CD14-positive monocyte (primary cell): ENCODE measurements around the gene THG1L. TPM values are rescaled to one million over a fixed set of nuclear protein-coding genes. Genes with fewer than 3 reads are reported as not detected.
"Not testable (repeated sequence)": the region's sequence is repeated elsewhere in the genome, so short reads cannot be mapped to it uniquely, and the experiment has no call there.

Experiments used
- DNase-seq, 3 donors: peaks; one replicate each; pipeline ENCODE4 v3.0.0-alpha.2; 2011 to 2022
- H2AFZ ChIP-seq: 2 replicates; pipeline ENCODE4 v1.6.0; 2012; ENCODE audit warnings: mild to moderate bottlenecking, low read depth, low read length, inconsistent platforms; ENCODE audit not compliant: insufficient read depth, poor library complexity, severe bottlenecking
- H3K27ac ChIP-seq, 2 donors: 1 replicate in 1 of 2; 2 replicates in 1 of 2; pipeline ENCODE4 v1.5.1; 2012 to 2013; ENCODE audit warnings: low read length in 2 of 2, control low read depth in 1 of 2, inconsistent platforms in 1 of 2, low read depth in 1 of 2, mild to moderate bottlenecking in 1 of 2
- H3K27me3 ChIP-seq, 2 donors: one replicate each; pipeline versions ENCODE4 v1.6.0 to v1.6.1; 2011 to 2013; ENCODE audit warnings: low read length in 2 of 2; ENCODE audit not compliant: control insufficient read depth in 2 of 2, insufficient read depth in 2 of 2
- H3K36me3 ChIP-seq, 2 donors: replicated peaks in 1 of 2; 1 replicate in 1 of 2; 2 replicates in 1 of 2; pipeline versions ENCODE4 v1.5.1 to v1.6.1; 2012 to 2013; ENCODE audit warnings: low read length in 2 of 2, control low read depth in 1 of 2, inconsistent platforms in 1 of 2, mild to moderate bottlenecking in 1 of 2; ENCODE audit not compliant: insufficient read depth in 2 of 2, control insufficient read depth in 1 of 2
- H3K4me1 ChIP-seq, 2 donors: 1 replicate in 1 of 2; 2 replicates in 1 of 2; pipeline versions ENCODE4 v1.5.1 to v1.6.1; 2012 to 2013; ENCODE audit warnings: low read length in 2 of 2, control low read depth in 1 of 2, inconsistent platforms in 1 of 2, mild to moderate bottlenecking in 1 of 2, moderate library complexity in 1 of 2; ENCODE audit not compliant: insufficient read depth in 2 of 2, control insufficient read depth in 1 of 2
- H3K4me2 ChIP-seq: replicated peaks from 2 replicates; pipeline ENCODE3; 2012; ENCODE audit warnings: low read length, moderate library complexity, mild to moderate bottlenecking; ENCODE audit not compliant: poor library complexity, severe bottlenecking; ENCODE audit errors: extremely low read depth
- H3K4me3 ChIP-seq, 3 experiments: fragments of 200-600 bp in 1 of 3; sonication (generic) in 1 of 3; replicated peaks in 1 of 3; 1 replicate in 2 of 3; 2 replicates in 1 of 3; pipeline ENCODE4 v1.5.1; 2011 to 2013; ENCODE audit warnings: low read length in 3 of 3, mild to moderate bottlenecking in 3 of 3, control low read depth in 2 of 3, low read depth in 2 of 3, inconsistent platforms in 1 of 3, moderate library complexity in 1 of 3
- H3K79me2 ChIP-seq: 2 replicates; pipeline ENCODE4 v1.6.0; 2012; ENCODE audit warnings: mild to moderate bottlenecking, control low read depth, inconsistent platforms, low read length, moderate library complexity; ENCODE audit not compliant: insufficient read depth
- H3K9ac ChIP-seq: 2 replicates; pipeline ENCODE4 v1.6.0; 2017; ENCODE audit warnings: low read length, mild to moderate bottlenecking; ENCODE audit not compliant: insufficient read depth, poor library complexity, severe bottlenecking
- H3K9me3 ChIP-seq, 2 donors: replicated peaks in 1 of 2; 1 replicate in 1 of 2; 2 replicates in 1 of 2; pipeline versions ENCODE4 v1.5.1 to v1.6.1; 2012 to 2013; ENCODE audit warnings: low read length in 2 of 2, control low read depth in 1 of 2; ENCODE audit not compliant: control insufficient read depth in 1 of 2, insufficient read depth in 1 of 2
- H4K20me1 ChIP-seq: 2 replicates; pipeline ENCODE4 v1.6.0; 2012; ENCODE audit warnings: mild to moderate bottlenecking, low read length, control low read depth, moderate library complexity; ENCODE audit not compliant: insufficient read depth
- H3K27ac Mint-ChIP-seq, 7 donors: one replicate each; pipeline ENCODE4 v1.8.0; 2020; ENCODE audit warnings: mild to moderate bottlenecking in 7 of 7, mixed read lengths in 7 of 7, moderate library complexity in 6 of 7, inconsistent platforms in 2 of 7
- H3K27me3 Mint-ChIP-seq, 3 donors: one replicate each; pipeline ENCODE4 v1.8.0; 2021 to 2022; ENCODE audit warnings: low read depth in 3 of 3, mild to moderate bottlenecking in 3 of 3, mixed read lengths in 3 of 3, moderate library complexity in 3 of 3, inconsistent platforms in 1 of 3
- H3K36me3 Mint-ChIP-seq, 2 donors: one replicate each; pipeline ENCODE4 v1.8.0; 2020; ENCODE audit warnings: mixed read lengths in 2 of 2, inconsistent platforms in 1 of 2, mild to moderate bottlenecking in 1 of 2
- H3K4me1 Mint-ChIP-seq: one replicate; pipeline ENCODE4 v1.8.0; 2020; ENCODE audit warnings: mild to moderate bottlenecking, mixed read lengths
- H3K4me3 Mint-ChIP-seq, 2 donors: one replicate each; pipeline ENCODE4 v1.8.0; 2020; ENCODE audit warnings: mild to moderate bottlenecking in 2 of 2, mixed read lengths in 2 of 2, moderate library complexity in 1 of 2
- H3K9me3 Mint-ChIP-seq, 7 donors: one replicate each; pipeline ENCODE4 v1.8.0; 2020 to 2022; ENCODE audit warnings: mixed read lengths in 7 of 7, mild to moderate bottlenecking in 6 of 7, moderate library complexity in 6 of 7, inconsistent platforms in 2 of 7
- CTCF ChIP-seq: fragments of 200-600 bp; IDR thresholded peaks from one replicate; pipeline ENCODE4 v1.8.0; 2022; ENCODE audit warnings: antibody characterized with exemption, mild to moderate bottlenecking
- WGBS: methylation state at CpG from one replicate; pipeline ENCODE4 v1.1.5; 2013; ENCODE audit warnings: missing lambda C conversion rate; ENCODE audit not compliant: insufficient coverage; 5-methylcytosine and 5-hydroxymethylcytosine counted together
- intact Hi-C, 2 donors: fragments of 100-400 bp; cut with micrococcal nuclease; formaldehyde crosslinking; loops; one replicate each; pipeline versions ENCODE4 v1.15.0 to v1.15.1; 2023
- polyA plus RNA-seq, 3 donors: library from polyadenylated mRNA; depleted of rRNA in 1 of 3; unstranded in 2 of 3; stranded (reverse) in 1 of 3; fragments of 300-500 nt in 2 of 3; fragments of >200 nt in 1 of 3; fragmentation: Illumina TruSeq in 2 of 3; gene quantifications; 1 replicate in 2 of 3; 2 replicates in 1 of 3; pipeline ENCODE4 v1.2.3, GENCODE V29; 2012 to 2021

THG1L gene
- polyA plus RNA-seq, 3 donors, result 7.6 to 12.2 (median 7.6) TPM

DNA sequence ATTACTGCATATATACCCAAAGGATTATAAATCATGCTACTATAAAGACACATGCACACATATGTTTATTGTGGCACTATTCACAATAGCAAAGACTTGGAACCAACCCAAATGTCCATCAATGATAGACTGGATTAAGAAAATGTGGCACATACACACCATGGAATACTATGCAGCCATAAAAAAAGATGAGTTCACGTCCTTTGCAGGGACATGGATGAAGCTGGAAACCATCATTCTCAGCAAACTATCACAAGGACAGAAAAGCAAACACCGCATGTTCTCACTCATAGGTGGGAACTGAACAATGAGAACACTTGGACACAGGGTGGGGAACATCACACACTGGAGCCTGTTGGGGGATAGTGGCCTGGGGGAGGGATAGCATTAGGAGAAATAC is 4.6 kb upstream of the THG1L start:
- H3K4me3 ChIP-seq, H3K4me3 Mint-ChIP-seq, H2AFZ ChIP-seq, intact Hi-C loops, H3K79me2 ChIP-seq, DNase-seq, H4K20me1 ChIP-seq, H3K27me3 ChIP-seq, H3K27me3 Mint-ChIP-seq, H3K27ac Mint-ChIP-seq, H3K4me1 ChIP-seq, H3K9me3 ChIP-seq, H3K4me1 Mint-ChIP-seq, H3K9ac ChIP-seq, H3K36me3 ChIP-seq, H3K9me3 Mint-ChIP-seq, H3K4me2 ChIP-seq, H3K36me3 Mint-ChIP-seq, H3K27ac ChIP-seq: not testable (repeated sequence)
- WGBS, result no CpG with 5 or more reads among the region's 2 CpGs

- H3K4me2 ChIP-seq, intact Hi-C loops, H3K36me3 Mint-ChIP-seq, H3K27ac Mint-ChIP-seq, H3K36me3 ChIP-seq, H3K9ac ChIP-seq, H2AFZ ChIP-seq, H3K27me3 ChIP-seq, DNase-seq, H4K20me1 ChIP-seq, H3K4me1 ChIP-seq, H3K9me3 ChIP-seq, H3K79me2 ChIP-seq, H3K4me3 ChIP-seq, H3K4me3 Mint-ChIP-seq, H3K27me3 Mint-ChIP-seq, H3K9me3 Mint-ChIP-seq, H3K27ac ChIP-seq: not testable (repeated sequence)
- WGBS, result no CpG with 5 or more reads among the region's 1 CpG
- H3K4me1 Mint-ChIP-seq, result peaks cover 13% of the 10 kb centered on the region
Measured at GRCh38 chr5:157727858-157728257, 3.4 kb upstream of the THG1L start.

GRCh38 chr5:157729858-157730257 is 1.4 kb upstream of the THG1L start:
- no peaks in the 10 kb centered on the region for H3K27me3 ChIP-seq
- H3K9ac ChIP-seq, result no peak overlapping the region
- TF ChIP-seq CTCF, result no peak
- DNase-seq, result peak in 1 of 3 donors; percentile 47
- H3K4me2 ChIP-seq, result no peak overlapping the region
- intact Hi-C loops, result loop anchor here in 1 of 2 donors (5.0 kb wide), 2 partner anchors 58 to 238 kb away; partner anchors contain the start of gene C5orf52
- no peaks in the 10 kb centered on the region for H4K20me1 ChIP-seq
- H3K4me1 ChIP-seq, result peaks cover 6 to 10% of the 10 kb centered on the region in 2 donors
- Mint-ChIP-seq H3K36me3 (peaks cover 20 to 22% of the 10 kb centered on the region in 2 donors), H3K27ac (no peak overlapping the region), H3K27me3 (peaks cover 0 to 2% (median 0%) of the 10 kb centered on the region in 3 donors), H3K4me3 (no peak overlapping the region), H3K4me1 (peaks cover 11% of the 10 kb centered on the region), H3K9me3 (no peaks in the 10 kb centered on the region)
- H3K27ac ChIP-seq, result no peak overlapping the region
- no peak overlapping the region for H2AFZ ChIP-seq
- H3K9me3 ChIP-seq, result no peaks in the 10 kb centered on the region
- no peak overlapping the region for H3K4me3 ChIP-seq
- no peaks in the 10 kb centered on the region for H3K79me2 ChIP-seq
- H3K36me3 ChIP-seq, result peaks cover 9 to 21% of the 10 kb centered on the region in 2 donors
